Sigmoid colon (tissue), 7 donors: ENCODE data around the gene SAFB. TPM values are rescaled to one million over a fixed set of nuclear protein-coding genes. Genes with fewer than 3 reads are reported as not detected.

Source experiments
- DNase-seq: peaks from one replicate; pipeline ENCODE4 v3.0.0-alpha.2; 2019
- H3K27ac ChIP-seq, 4 donors: fragments of 200-600 bp; sonication (generic); one replicate each; pipeline ENCODE4 v1.5.1; 2016 to 2019; ENCODE audit warnings: mild to moderate bottlenecking in 1 of 4
- H3K27me3 ChIP-seq, 3 donors: fragments of 200-600 bp; sonication (generic); one replicate each; pipeline ENCODE4 v1.5.1; 2019; ENCODE audit warnings: mild to moderate bottlenecking in 1 of 3
- H3K36me3 ChIP-seq, 4 donors: fragments of 200-600 bp; sonication (generic); one replicate each; pipeline ENCODE4 v1.5.1; 2016 to 2019
- H3K4me1 ChIP-seq, 4 donors: fragments of 200-600 bp; sonication (generic); one replicate each; pipeline ENCODE4 v1.5.1; 2017 to 2019
- H3K4me3 ChIP-seq, 4 donors: fragments of 200-600 bp; sonication (generic); one replicate each; pipeline ENCODE4 v1.5.1; 2017 to 2019; ENCODE audit warnings: mild to moderate bottlenecking in 2 of 4, moderate library complexity in 1 of 4
- H3K9me3 ChIP-seq, 4 donors: fragments of 200-600 bp in 3 of 4; sonication (generic) in 3 of 4; one replicate each; pipeline versions ENCODE4 v1.5.1 to v1.6.1; 2013 to 2019
- CTCF ChIP-seq, 4 experiments: fragments of 450-650 bp in 3 of 4; fragments of 200-600 bp in 1 of 4; IDR thresholded peaks; one replicate each; pipeline ENCODE4 v1.5.1; 2016 to 2019; ENCODE audit warnings: antibody characterized with exemption in 4 of 4, mild to moderate bottlenecking in 3 of 4, moderate library complexity in 2 of 4
- EP300 ChIP-seq, 4 donors: sonication (generic); formaldehyde crosslinking; IDR thresholded peaks; one replicate each; pipeline ENCODE4 v1.6.1; 2017; ENCODE audit warnings: antibody characterized with exemption in 4 of 4
- POLR2A ChIP-seq, 2 donors: fragments of 450-650 bp; IDR thresholded peaks; one replicate each; pipeline ENCODE4 v1.6.1; 2016; ENCODE audit warnings: antibody characterized with exemption in 2 of 2, mild to moderate bottlenecking in 2 of 2, moderate library complexity in 2 of 2
- POLR2AphosphoS5 ChIP-seq, 4 donors: sonication (generic); formaldehyde crosslinking; IDR thresholded peaks; one replicate each; pipeline ENCODE4 v1.6.1; 2017; ENCODE audit warnings: antibody characterized with exemption in 4 of 4
- WGBS, 2 donors: extraction: QIAGEN DNeasy Blood & Tissue Kit; methylation state at CpG; one replicate each; pipeline ENCODE4 v1.1.7; 2013; 5-methylcytosine and 5-hydroxymethylcytosine counted together
- intact Hi-C: fragments of 100-400 bp; cut with DNase I; formaldehyde crosslinking; loops from one replicate; pipeline ENCODE4 v1.15.1; 2023
- polyA plus RNA-seq, 3 donors: library from polyadenylated mRNA; stranded (reverse); fragments of 200-250 nt; gene quantifications; one replicate each; pipeline ENCODE4 v1.2.3, GENCODE V29; 2013
- total RNA-seq, 4 donors: library from RNA; depleted of rRNA; stranded (reverse); fragments of >200 nt; gene quantifications; one replicate each; pipeline ENCODE4 v1.1.0, GENCODE V29; 2016
- donor health status: healthy with polysubstance abuse.
- donor health status: Bipolar disorder and iron deficiency.
- donor health status: healthy.

The SAFB gene
- total and polyA plus RNA-seq, 7 donors = 25.7 to 75.9 (median 54.6) TPM

DNA sequence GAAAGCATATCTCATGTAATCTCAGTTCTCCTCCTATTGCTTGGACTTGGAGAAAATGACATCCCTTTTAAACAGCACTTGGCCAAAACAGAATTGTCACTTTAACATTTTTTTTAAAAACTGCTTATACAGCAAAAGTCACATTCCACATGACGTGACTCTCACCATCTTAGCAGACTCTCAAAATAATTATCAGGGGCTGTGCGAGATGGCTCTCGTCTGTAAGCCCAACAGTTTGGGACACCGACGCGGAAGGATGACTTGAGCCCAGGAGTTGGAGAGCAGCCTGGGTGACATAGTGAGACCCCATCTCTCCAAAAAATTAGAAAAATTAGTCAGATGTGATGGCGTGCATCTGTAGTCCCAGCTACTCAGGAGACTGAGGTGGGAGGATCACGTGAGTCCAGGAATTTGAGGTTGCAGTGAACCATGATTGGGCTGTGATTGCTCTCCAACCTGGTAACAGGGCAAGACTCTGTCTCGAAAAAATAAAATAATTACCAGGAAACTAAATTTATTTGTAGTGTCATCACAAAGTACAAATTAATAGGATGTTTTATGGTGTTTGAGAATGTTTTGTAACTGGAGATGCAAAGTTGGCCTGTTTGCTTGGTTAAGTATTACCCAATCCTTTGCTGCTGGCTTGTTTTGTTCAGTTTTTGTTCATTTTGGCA is 8.8 kb downstream of the SAFB start:
- no peak overlapping the region for H3K4me3 ChIP-seq
- DNase-seq = no peak
- no peaks in the 10 kb centered on the region for H3K9me3 ChIP-seq
- intact Hi-C loops = no loop called here
- H3K27me3 ChIP-seq = no peaks in the 10 kb centered on the region
- peaks cover 5 to 38% (median 14%) of the 10 kb centered on the region in 4 donors for H3K36me3 ChIP-seq
- peaks cover 0 to 96% (median 81%) of the 10 kb centered on the region in 4 donors for H3K4me1 ChIP-seq
- peak overlapping the region; percentile 29 to 57 (median 41) for H3K27ac ChIP-seq
- WGBS, 2 donors = 83 to 86% methylated on average over 9 of the region's 9 CpGs
- TF ChIP-seq EP300 (IDR thresholded peaks at IDR 0.05) = no peak
- no peak for TF ChIP-seq POLR2AphosphoS5 (IDR thresholded peaks at IDR 0.05)
- no peak for TF ChIP-seq POLR2A (IDR thresholded peaks at IDR 0.05)
- no peak for TF ChIP-seq CTCF (IDR thresholded peaks at IDR 0.05)

DNA sequence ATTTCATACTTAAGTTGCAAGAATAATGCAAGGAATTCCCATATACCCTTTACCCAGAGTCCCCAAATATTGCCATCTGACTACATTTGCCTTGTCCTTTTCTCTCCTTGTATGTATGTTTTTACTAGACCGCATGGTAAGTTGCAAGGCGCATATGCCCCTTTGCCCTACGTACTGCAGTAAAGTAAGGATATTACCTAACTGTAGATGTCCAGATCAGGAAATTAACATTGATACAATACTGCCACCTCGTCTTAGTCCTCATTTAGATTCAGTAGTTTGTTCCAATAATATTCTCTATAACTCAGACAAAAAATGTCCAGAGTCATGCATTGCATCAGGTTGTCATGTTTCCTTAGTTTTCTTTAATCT is 9.3 kb downstream of the SAFB start:
- Histone ChIP-seq H3K27ac (peak overlapping the region in 3 of 4 donors; percentile 2 to 49 (median 12)), H3K9me3 (no peaks in the 10 kb centered on the region)
- TF ChIP-seq POLR2A (IDR thresholded peaks at IDR 0.05) (no peak), POLR2AphosphoS5 (IDR thresholded peaks at IDR 0.05) (no peak), EP300 (IDR thresholded peaks at IDR 0.05) (no peak), CTCF (IDR thresholded peaks at IDR 0.05) (no peak)

DNA sequence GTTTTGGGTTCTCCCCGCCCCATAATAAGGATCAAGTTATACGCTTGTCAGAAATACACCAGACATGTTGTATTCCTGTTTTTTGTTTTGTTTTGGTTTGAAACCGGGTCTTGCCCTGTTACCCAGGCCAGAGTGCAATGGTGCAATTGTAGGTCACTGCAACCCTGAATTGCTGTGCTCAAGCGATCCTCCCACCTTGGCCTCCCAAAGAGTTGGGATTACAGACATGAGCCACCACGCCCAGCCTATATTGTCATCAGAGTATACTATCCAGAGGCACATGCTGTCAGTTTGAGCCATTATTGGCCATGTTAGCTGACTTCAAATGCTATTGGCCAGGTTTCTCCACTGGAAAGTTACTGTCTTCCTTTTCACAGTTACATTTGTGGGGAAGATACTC is 9.8 kb downstream of the SAFB start:
- Histone ChIP-seq H3K4me1 (peaks cover 0 to 90% (median 76%) of the 10 kb centered on the region in 4 donors), H3K4me3 (no peak overlapping the region), H3K27ac (peak overlapping the region in 3 of 4 donors; percentile 2 to 49 (median 12)), H3K9me3 (no peaks in the 10 kb centered on the region), H3K36me3 (peaks cover 0 to 29% (median 5%) of the 10 kb centered on the region in 4 donors), H3K27me3 (no peaks in the 10 kb centered on the region)
- 76 to 85% methylated on average over 5 of the region's 5 CpGs for WGBS, 2 donors
- DNase-seq = no peak
- TF ChIP-seq POLR2A (IDR thresholded peaks at IDR 0.05) (no peak), EP300 (IDR thresholded peaks at IDR 0.05) (no peak), POLR2AphosphoS5 (IDR thresholded peaks at IDR 0.05) (peak in 2 of 4 donors; percentile 24 to 32), CTCF (IDR thresholded peaks at IDR 0.05) (no peak)
- intact Hi-C loops = no loop called here

More for the DNA sequence above, 9.3 kb downstream of the SAFB start:
- Histone ChIP-seq H3K4me3 (no peak overlapping the region), H3K4me1 (peaks cover 0 to 92% (median 76%) of the 10 kb centered on the region in 4 donors), H3K27me3 (no peaks in the 10 kb centered on the region), H3K36me3 (peaks cover under 1 to 33% (median 8%) of the 10 kb centered on the region in 4 donors)
- no peak for DNase-seq
- WGBS, 2 donors = 74 to 78% methylated on average over 4 of the region's 4 CpGs
- intact Hi-C loops = no loop called here

- no peaks in the 10 kb centered on the region for H3K27me3 ChIP-seq
- H3K36me3 ChIP-seq = peaks cover 0 to 1% (median 0%) of the 10 kb centered on the region in 4 donors
- no peak for DNase-seq
- 82 to 83% methylated on average over 6 of the region's 6 CpGs for whole genome bisulfite sequencing, 2 donors
- intact Hi-C loops = no loop called here
- no peaks in the 10 kb centered on the region for H3K9me3 ChIP-seq
- no peak overlapping the region for H3K4me3 ChIP-seq
- no peak for TF ChIP-seq EP300 (IDR thresholded peaks at IDR 0.05)
- no peak for TF ChIP-seq CTCF (IDR thresholded peaks at IDR 0.05)
- no peak for TF ChIP-seq POLR2AphosphoS5 (IDR thresholded peaks at IDR 0.05)
- no peak for TF ChIP-seq POLR2A (IDR thresholded peaks at IDR 0.05)
- no peak overlapping the region for H3K27ac ChIP-seq
- H3K4me1 ChIP-seq = peaks cover 0 to 66% (median 57%) of the 10 kb centered on the region in 4 donors
Measured at GRCh38 chr19:5635427-5635826, 12.5 kb downstream of the SAFB start.
